ENCODE results near the gene IZUMO4. TPM values are rescaled to one million over a fixed set of nuclear protein-coding genes. Genes with fewer than 3 reads are reported as not detected.

Gene IZUMO4
- total RNA-seq, 2 experiments from 2014 or later, result 17.4 to 17.9 TPM

- no peak for DNase-seq
- H3K4me3 Mint-ChIP-seq, result peak overlapping the region; percentile 25
Observed at GRCh38 chr19:2063824-2064223, 32.9 kb upstream of the IZUMO4 start.

GRCh38 chr19:2064395-2064787 is 32.3 kb upstream of the IZUMO4 start:
- CTCF ChIA-PET, result no interaction called here
- no peaks in the 10 kb centered on the region for H3K36me3 ChIP-seq (ENCODE audit: insufficient read depth, low read length)
- H3K9me3 ChIP-seq (ENCODE audit: control insufficient read depth in 1 of 2, insufficient read depth in 1 of 2, low read length in 2 of 2), result no peaks in the 10 kb centered on the region
- peaks cover 23% of the 10 kb centered on the region for H3K4me1 Mint-ChIP-seq (ENCODE audit: low read depth)
- no peaks in the 10 kb centered on the region for H3K27me3 Mint-ChIP-seq
- intact Hi-C loops (cut with DNase I, micrococcal nuclease), result no loop called here
- H3K4me1 ChIP-seq (ENCODE audit: insufficient read depth, low read length), result peaks cover 47% of the 10 kb centered on the region
- no peak overlapping the region for H3K4me3 ChIP-seq (ENCODE audit: low read length)
- H3K27ac Mint-ChIP-seq, result no peak overlapping the region
- DNase-seq (no peak), ATAC-seq (ENCODE audit: poor library complexity) (no peak)
- no peaks in the 10 kb centered on the region for H3K9me3 Mint-ChIP-seq
- TF ChIP-seq CTCF (IDR thresholded peaks at IDR 0.05), result no peak
- H3K4me3 Mint-ChIP-seq, result peak overlapping the region; percentile 30
- POLR2A ChIA-PET, result no interaction called here
- no peak overlapping the region for H3K27ac ChIP-seq (ENCODE audit: low read depth in 1 of 2, low read length in 2 of 2)
- peaks cover 4% of the 10 kb centered on the region for H3K36me3 Mint-ChIP-seq (ENCODE audit: low read depth)
- H3K27me3 ChIP-seq (ENCODE audit: control insufficient read depth in 1 of 2, insufficient read depth in 2 of 2, low read length in 2 of 2), result no peaks in the 10 kb centered on the region

More at GRCh38 chr19:2063824-2064223, 32.9 kb upstream of the IZUMO4 start:
- H3K9me3 ChIP-seq (ENCODE audit: control insufficient read depth in 1 of 2, insufficient read depth in 1 of 2, low read length in 2 of 2), result no peaks in the 10 kb centered on the region
- peaks cover 4% of the 10 kb centered on the region for H3K36me3 Mint-ChIP-seq (ENCODE audit: low read depth)
- no peaks in the 10 kb centered on the region for H3K27me3 ChIP-seq (ENCODE audit: control insufficient read depth in 1 of 2, insufficient read depth in 2 of 2, low read length in 2 of 2)
- TF ChIP-seq CTCF (IDR thresholded peaks at IDR 0.05), result no peak
- peaks cover 48% of the 10 kb centered on the region for H3K4me1 ChIP-seq (ENCODE audit: insufficient read depth, low read length)
- no peaks in the 10 kb centered on the region for H3K9me3 Mint-ChIP-seq
- no peak overlapping the region for H3K4me3 ChIP-seq (ENCODE audit: low read length)
- CTCF ChIA-PET, result interaction anchor here (0.9 kb wide), 1 partner anchor 44 kb away, joined by 3 read pairs; no protein-coding TSS in a partner anchor
- peaks cover 27% of the 10 kb centered on the region for H3K4me1 Mint-ChIP-seq (ENCODE audit: low read depth)
- H3K36me3 ChIP-seq (ENCODE audit: insufficient read depth, low read length), result no peaks in the 10 kb centered on the region
- H3K27ac ChIP-seq (ENCODE audit: low read depth in 1 of 2, low read length in 2 of 2), result no peak overlapping the region
- no peak for ATAC-seq (ENCODE audit: poor library complexity)
- H3K27me3 Mint-ChIP-seq, result no peaks in the 10 kb centered on the region
- POLR2A ChIA-PET, result interaction anchor here (0.7 to 1.1 kb wide), 3 partner anchors 11 to 122 kb away, joined by 3 to 4 read pairs (median 3); no protein-coding TSS in a partner anchor
- intact Hi-C loops (cut with DNase I, micrococcal nuclease), result no loop called here
- no peak overlapping the region for H3K27ac Mint-ChIP-seq

GRCh38 chr19:2064788-2065524 is 31.8 kb upstream of the IZUMO4 start:
- Histone ChIP-seq H3K36me3 (ENCODE audit: insufficient read depth, low read length) (no peaks in the 10 kb centered on the region), H3K4me1 (ENCODE audit: insufficient read depth, low read length) (peaks cover 47% of the 10 kb centered on the region), H3K27me3 (ENCODE audit: control insufficient read depth in 1 of 2, insufficient read depth in 2 of 2, low read length in 2 of 2) (no peaks in the 10 kb centered on the region), H3K9me3 (ENCODE audit: control insufficient read depth in 1 of 2, insufficient read depth in 1 of 2, low read length in 2 of 2) (no peaks in the 10 kb centered on the region), H3K4me3 (ENCODE audit: low read length) (no peak overlapping the region), H3K27ac (ENCODE audit: low read depth in 1 of 2, low read length in 2 of 2) (no peak overlapping the region)
- TF ChIP-seq CTCF (IDR thresholded peaks at IDR 0.05), result no peak
- ATAC-seq (ENCODE audit: poor library complexity) (no peak), DNase-seq (no peak)
- intact Hi-C loops (cut with DNase I, micrococcal nuclease), result no loop called here
- POLR2A ChIA-PET, result no interaction called here
- peak overlapping the region; percentile 56 for H3K27ac Mint-ChIP-seq
- peaks cover 26% of the 10 kb centered on the region for H3K4me1 Mint-ChIP-seq (ENCODE audit: low read depth)
- no peaks in the 10 kb centered on the region for H3K27me3 Mint-ChIP-seq
- H3K9me3 Mint-ChIP-seq, result no peaks in the 10 kb centered on the region
- H3K36me3 Mint-ChIP-seq (ENCODE audit: low read depth), result peaks cover 9% of the 10 kb centered on the region
- CTCF ChIA-PET, result no interaction called here
- H3K4me3 Mint-ChIP-seq, result no peak overlapping the region
